ENCODE measurements around the gene DYNC2H1. TPM values are rescaled to one million over a fixed set of nuclear protein-coding genes. Genes with fewer than 3 reads are reported as not detected.

The DYNC2H1 gene
- total and polyA plus RNA-seq, 4 donors, result 0.77 to 3.3 (median 2.1) TPM

- TF ChIP-seq, protein P1, sequence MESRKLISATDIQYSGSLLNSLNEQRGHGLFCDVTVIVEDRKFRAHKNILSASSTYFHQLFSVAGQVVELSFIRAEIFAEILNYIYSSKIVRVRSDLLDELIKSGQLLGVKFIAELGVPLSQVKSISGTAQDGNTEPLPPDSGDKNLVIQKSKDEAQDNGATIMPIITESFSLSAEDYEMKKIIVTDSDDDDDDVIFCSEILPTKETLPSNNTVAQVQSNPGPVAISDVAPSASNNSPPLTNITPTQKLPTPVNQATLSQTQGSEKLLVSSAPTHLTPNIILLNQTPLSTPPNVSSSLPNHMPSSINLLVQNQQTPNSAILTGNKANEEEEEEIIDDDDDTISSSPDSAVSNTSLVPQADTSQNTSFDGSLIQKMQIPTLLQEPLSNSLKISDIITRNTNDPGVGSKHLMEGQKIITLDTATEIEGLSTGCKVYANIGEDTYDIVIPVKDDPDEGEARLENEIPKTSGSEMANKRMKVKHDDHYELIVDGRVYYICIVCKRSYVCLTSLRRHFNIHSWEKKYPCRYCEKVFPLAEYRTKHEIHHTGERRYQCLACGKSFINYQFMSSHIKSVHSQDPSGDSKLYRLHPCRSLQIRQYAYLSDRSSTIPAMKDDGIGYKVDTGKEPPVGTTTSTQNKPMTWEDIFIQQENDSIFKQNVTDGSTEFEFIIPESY (IDR thresholded peaks at IDR 0.05), result no peak
- TF ChIP-seq ATF3 (IDR thresholded peaks at IDR 0.05), result peak; percentile 34
- no peak for TF ChIP-seq FOXA2 (IDR thresholded peaks at IDR 0.05)
Observed at GRCh38 chr11:103091801-103092524, 17.3 kb upstream of the DYNC2H1 start, which contains the start of gene DCUN1D5 (continued).

DNA sequence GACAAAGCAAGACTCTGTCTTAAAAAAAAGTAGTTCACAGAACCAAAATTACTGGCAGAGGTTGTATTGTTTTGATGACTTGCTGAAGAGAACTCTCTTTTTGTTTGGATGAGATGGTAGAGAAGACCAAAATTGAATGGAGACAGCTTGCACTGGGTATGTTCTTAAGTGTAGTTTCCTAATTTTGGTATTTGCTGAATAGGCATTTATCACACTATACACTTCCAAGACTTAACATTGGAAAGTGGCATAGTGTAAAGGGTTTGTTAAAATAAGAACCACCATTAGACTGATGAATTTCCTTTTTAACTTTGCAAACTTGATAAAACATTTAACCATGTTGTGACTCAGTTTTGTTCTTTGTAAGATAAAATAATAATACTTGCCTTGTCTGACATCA, 11.9 kb upstream of the DYNC2H1 start:
- Histone ChIP-seq H3K9me3 (ENCODE audit: control insufficient read depth in 4 of 4, low read length in 3 of 4) (no peaks in the 10 kb centered on the region), H3K27me3 (ENCODE audit: control insufficient read depth in 4 of 4, insufficient read depth in 4 of 4, low read length in 3 of 4) (peaks cover 0 to 4% (median 1%) of the 10 kb centered on the region in 4 donors), H3K4me3 (ENCODE audit: low read depth in 1 of 3, low read length in 3 of 3) (no peak overlapping the region), H3K27ac (ENCODE audit: low read depth in 1 of 2, low read length in 2 of 2) (no peak overlapping the region), H3K4me1 (ENCODE audit: control insufficient read depth in 4 of 4, insufficient read depth in 4 of 4, low read length in 3 of 4) (peaks cover 0 to 6% (median 2%) of the 10 kb centered on the region in 4 donors), H3K9ac (ENCODE audit: low read depth in 1 of 2, low read length in 2 of 2) (no peak overlapping the region), H3K36me3 (ENCODE audit: control insufficient read depth in 4 of 4, insufficient read depth in 3 of 4, low read depth in 1 of 4, low read length in 3 of 4) (no peaks in the 10 kb centered on the region)
- no peak for DNase-seq (ENCODE audit: low spot score)
- TF ChIP-seq, protein P2, sequence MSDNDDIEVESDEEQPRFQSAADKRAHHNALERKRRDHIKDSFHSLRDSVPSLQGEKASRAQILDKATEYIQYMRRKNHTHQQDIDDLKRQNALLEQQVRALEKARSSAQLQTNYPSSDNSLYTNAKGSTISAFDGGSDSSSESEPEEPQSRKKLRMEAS (IDR thresholded peaks at IDR 0.05), result no peak
- TF ChIP-seq HNF4G (IDR thresholded peaks at IDR 0.05), result no peak
- TF ChIP-seq SP1 (IDR thresholded peaks at IDR 0.05), result no peak
- TF ChIP-seq, protein P3, sequence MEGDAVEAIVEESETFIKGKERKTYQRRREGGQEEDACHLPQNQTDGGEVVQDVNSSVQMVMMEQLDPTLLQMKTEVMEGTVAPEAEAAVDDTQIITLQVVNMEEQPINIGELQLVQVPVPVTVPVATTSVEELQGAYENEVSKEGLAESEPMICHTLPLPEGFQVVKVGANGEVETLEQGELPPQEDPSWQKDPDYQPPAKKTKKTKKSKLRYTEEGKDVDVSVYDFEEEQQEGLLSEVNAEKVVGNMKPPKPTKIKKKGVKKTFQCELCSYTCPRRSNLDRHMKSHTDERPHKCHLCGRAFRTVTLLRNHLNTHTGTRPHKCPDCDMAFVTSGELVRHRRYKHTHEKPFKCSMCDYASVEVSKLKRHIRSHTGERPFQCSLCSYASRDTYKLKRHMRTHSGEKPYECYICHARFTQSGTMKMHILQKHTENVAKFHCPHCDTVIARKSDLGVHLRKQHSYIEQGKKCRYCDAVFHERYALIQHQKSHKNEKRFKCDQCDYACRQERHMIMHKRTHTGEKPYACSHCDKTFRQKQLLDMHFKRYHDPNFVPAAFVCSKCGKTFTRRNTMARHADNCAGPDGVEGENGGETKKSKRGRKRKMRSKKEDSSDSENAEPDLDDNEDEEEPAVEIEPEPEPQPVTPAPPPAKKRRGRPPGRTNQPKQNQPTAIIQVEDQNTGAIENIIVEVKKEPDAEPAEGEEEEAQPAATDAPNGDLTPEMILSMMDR (IDR thresholded peaks at IDR 0.05; ENCODE audit: low read depth, low read length, missing input control), result no peak
- no peak for TF ChIP-seq FOXA1 (IDR thresholded peaks at IDR 0.05)

DNA sequence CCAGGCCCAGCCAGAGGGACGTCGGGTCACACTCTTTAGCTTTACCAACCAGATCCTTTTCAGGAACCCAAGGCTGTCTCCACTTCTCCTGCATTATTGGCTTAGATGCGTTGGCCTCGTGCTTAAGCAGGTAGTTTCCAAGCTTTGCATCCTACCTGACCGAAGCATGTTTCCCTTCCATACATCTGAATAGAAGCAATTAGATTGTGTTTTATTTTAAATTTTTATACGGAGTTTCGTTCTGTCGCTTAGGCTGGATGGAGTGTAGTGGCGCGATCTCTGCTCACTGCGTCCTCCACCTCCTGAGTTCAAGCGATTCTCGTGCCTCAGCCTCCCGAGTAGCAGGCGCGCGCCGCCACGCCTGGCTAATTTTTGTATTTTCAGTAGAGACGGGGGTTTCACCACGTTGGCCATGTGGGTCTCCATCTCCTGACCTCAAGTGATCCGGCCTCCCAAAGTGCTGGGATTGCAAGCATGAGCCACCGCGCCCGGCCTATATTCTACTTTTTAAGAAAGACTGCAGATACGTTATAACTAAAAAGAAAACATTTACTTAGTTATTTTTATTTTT, 677 bp downstream of the DYNC2H1 start:
- Histone ChIP-seq H3K27ac (ENCODE audit: low read depth in 1 of 2, low read length in 2 of 2) (peak overlapping the region in 1 of 2 donors; percentile 36), H3K27me3 (ENCODE audit: control insufficient read depth in 4 of 4, insufficient read depth in 4 of 4, low read length in 3 of 4) (no peaks in the 10 kb centered on the region), H3K4me3 (ENCODE audit: low read depth in 1 of 3, low read length in 3 of 3) (peak overlapping the region; percentile 56 to 86 (median 74)), H3K4me1 (ENCODE audit: control insufficient read depth in 4 of 4, insufficient read depth in 4 of 4, low read length in 3 of 4) (peaks cover 0 to 13% (median 5%) of the 10 kb centered on the region in 4 donors), H3K9me3 (ENCODE audit: control insufficient read depth in 4 of 4, low read length in 3 of 4) (peaks cover 0 to 3% (median 0%) of the 10 kb centered on the region in 4 donors), H3K9ac (ENCODE audit: low read depth in 1 of 2, low read length in 2 of 2) (peak overlapping the region in 1 of 2 donors; percentile 47), H3K36me3 (ENCODE audit: control insufficient read depth in 4 of 4, insufficient read depth in 3 of 4, low read depth in 1 of 4, low read length in 3 of 4) (no peaks in the 10 kb centered on the region)
- TF ChIP-seq JUND (IDR thresholded peaks at IDR 0.05) (no peak), FOXA2 (IDR thresholded peaks at IDR 0.05) (no peak), EGR1 (IDR thresholded peaks at IDR 0.05; ENCODE audit: low read depth in 2 of 2) (no peak), YY1 (IDR thresholded peaks at IDR 0.05) (no peak), SP1 (IDR thresholded peaks at IDR 0.05) (no peak), NR2F2 (IDR thresholded peaks at IDR 0.05) (no peak), TAF1 (conservative IDR thresholded peaks at IDR 0.05) (no peak), GABPA (IDR thresholded peaks at IDR 0.05 in 1 of 2, conservative IDR thresholded peaks at IDR 0.05 in 1 of 2) (no peak), FOXA1 (IDR thresholded peaks at IDR 0.05) (no peak), RXRA (IDR thresholded peaks at IDR 0.05) (no peak), HNF4A (conservative IDR thresholded peaks at IDR 0.05) (no peak)
- TF ChIP-seq, protein P3 (IDR thresholded peaks at IDR 0.05; ENCODE audit: low read depth, low read length, missing input control), result no peak
- TF ChIP-seq, protein P2 (IDR thresholded peaks at IDR 0.05), result no peak
- 38% methylated on average over 26 of the region's 26 CpGs for WGBS
- DNase-seq (ENCODE audit: low spot score), result no peak

Data from liver (tissue), 9 donors.